PC-3 (cell line): ENCODE results near the gene FN3K.
"Not testable (repeated sequence)": the region's sequence is repeated elsewhere in the genome, so short reads cannot be mapped to it uniquely, and the experiment has no call there.

Experiments
- EZH2 ChIP-seq: fragments of 300-600 bp; sonication (generic); IDR thresholded peaks from one replicate; pipeline ENCODE4 v1.6.1; 2017; ENCODE audit warnings: antibody characterized with exemption, mild to moderate bottlenecking, low read length; ENCODE audit not compliant: unreplicated experiment
- EZH2phosphoT487 ChIP-seq: fragments of 300-600 bp; sonication (generic); IDR thresholded peaks from 2 replicates; pipeline ENCODE4 v1.6.1; 2018; ENCODE audit warnings: mild to moderate bottlenecking, antibody characterized with exemption, low read length, borderline replicate concordance
- TF ChIP-seq, protein P1 (sequence below): fragments of 300-600 bp; sonication (generic); conservative IDR thresholded peaks from 2 replicates; pipeline ENCODE4 v1.5.1; 2017; ENCODE audit warnings: antibody characterized with exemption, low read depth, mild to moderate bottlenecking, low read length

GRCh38 chr17:82774456-82774855 lies 39.0 kb downstream of the FN3K start:
- TF ChIP-seq, protein P1, sequence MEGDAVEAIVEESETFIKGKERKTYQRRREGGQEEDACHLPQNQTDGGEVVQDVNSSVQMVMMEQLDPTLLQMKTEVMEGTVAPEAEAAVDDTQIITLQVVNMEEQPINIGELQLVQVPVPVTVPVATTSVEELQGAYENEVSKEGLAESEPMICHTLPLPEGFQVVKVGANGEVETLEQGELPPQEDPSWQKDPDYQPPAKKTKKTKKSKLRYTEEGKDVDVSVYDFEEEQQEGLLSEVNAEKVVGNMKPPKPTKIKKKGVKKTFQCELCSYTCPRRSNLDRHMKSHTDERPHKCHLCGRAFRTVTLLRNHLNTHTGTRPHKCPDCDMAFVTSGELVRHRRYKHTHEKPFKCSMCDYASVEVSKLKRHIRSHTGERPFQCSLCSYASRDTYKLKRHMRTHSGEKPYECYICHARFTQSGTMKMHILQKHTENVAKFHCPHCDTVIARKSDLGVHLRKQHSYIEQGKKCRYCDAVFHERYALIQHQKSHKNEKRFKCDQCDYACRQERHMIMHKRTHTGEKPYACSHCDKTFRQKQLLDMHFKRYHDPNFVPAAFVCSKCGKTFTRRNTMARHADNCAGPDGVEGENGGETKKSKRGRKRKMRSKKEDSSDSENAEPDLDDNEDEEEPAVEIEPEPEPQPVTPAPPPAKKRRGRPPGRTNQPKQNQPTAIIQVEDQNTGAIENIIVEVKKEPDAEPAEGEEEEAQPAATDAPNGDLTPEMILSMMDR = not testable (repeated sequence)
- TF ChIP-seq EZH2, EZH2phosphoT487: not testable (repeated sequence)
